Fibroblast of skin of abdomen (primary cell): Measurements from ENCODE around the gene DLGAP4.
A peak's percentile ranks its signal among the peaks of the same experiment; 100 is the strongest.

Source experiments
- DNase-seq: peaks from one replicate; pipeline ENCODE4 v3.0.0-alpha.2; 2013

DLGAP4 gene

DNA sequence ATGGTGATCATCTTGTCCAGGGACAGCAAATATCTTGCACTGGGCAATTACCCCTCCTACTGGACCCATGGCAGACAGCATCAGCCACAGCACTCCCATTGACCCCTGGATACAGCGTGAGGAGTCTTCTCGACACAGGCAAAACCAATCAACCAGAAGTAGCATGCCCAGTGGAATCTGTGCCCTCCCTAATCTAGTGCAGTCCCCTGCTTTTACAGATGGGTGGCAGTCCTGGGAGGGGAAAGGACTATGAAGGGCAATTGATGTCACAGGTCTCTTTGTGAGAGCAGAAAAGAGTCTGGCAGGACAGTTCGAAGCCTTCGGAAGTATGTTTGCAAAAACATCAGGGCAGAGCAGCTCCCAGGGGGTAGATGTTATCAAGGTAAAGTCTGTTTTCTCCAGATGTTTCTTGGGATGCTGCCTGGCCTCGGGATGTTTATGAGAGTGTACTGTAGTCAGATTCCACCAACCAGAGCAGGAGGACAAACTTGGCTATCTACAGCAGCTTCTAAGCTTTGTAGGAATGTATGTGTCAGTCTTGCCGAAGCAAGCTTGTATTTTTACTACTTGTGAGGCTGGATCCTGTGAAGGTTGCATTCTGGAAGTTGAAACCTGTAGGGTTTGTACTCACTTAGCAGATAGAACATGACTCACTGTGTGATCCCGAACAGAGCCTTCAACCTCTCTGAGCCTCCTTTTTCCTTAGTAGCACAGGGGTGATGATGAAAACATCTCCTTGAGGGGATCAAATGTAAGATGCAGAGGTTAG lies 172.2 kb downstream of the DLGAP4 start:
- DNase-seq: no peak

DNA sequence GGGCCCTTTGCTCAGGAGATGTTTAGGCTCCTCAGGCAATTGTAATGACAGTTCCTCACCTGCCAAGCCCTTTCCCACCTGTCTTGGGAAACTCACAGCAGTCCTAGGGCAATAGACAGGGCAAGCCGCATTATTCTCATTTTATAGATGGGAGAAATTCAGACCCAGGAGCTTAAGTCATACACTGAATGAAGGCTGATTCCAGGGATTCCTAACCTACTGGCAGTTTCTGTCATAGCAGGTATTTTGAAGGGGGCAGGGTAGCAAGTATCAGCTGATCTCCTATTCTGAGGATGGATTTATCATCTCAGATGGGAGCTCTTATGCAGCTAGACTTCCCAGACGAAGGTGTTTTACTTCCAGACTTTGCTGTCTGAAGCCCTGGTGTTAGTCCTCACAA lies 173.8 kb downstream of the DLGAP4 start:
- DNase-seq: no peak

DNA sequence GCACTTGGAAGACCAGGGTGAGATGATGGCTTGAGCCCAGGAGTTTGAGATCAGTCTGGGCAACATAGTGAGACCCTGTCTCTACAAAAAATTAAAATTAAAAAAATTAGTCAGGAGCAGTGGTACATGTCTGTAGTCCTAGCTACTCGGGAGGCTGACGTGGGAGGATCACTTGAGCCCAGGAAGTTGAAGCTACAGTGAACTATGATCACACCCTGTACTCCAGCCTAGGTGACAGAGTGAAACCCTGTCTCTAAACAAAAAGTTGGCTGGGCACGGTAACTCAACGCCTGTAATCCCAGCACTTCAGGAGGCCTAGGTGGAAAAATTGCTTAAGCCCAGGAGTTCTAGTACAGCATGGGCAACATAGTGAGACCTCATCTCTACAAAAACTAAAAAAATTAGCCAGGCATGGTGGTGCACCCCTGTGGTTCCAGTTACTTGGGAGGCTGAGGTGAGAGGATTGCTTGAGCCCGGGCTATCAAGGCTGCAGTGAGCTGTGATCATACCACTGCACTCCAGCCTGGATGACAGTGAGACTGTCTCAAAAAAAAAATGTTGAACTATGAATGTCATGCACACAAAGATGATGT lies 174.4 kb downstream of the DLGAP4 start:
- no peak for DNase-seq

DNA sequence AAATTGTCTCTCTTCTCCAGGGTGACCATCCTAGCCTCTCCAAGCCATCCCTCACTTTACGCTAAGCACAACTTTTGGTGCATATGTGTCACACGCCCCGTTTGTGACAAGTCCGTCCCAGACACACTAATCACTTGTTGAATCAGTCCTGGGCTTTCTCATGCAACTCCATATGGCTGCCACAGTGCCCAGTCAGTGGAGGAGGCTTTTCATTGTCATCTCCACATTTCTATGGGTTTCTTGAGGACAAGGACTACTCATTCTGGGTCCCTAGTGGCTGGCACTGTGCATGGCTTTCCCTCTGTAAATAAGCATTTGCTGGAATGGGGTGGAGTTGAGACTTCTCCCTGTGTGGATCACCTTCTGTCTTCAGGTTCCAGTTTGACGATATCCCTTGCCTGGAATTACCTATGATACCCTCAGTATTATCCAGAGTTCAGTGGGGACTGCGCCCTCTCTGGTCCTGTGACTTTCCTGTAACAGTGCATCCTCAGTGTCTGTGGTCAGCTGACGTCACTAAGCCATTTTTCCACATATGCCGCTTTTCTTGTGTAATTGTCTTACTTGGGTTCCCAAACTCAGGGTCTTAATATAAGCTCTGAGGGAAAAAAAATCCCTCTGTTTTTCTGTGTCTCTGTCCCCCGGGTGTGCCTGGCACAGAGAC lies 175.4 kb downstream of the DLGAP4 start:
- DNase-seq: no peak

DNA sequence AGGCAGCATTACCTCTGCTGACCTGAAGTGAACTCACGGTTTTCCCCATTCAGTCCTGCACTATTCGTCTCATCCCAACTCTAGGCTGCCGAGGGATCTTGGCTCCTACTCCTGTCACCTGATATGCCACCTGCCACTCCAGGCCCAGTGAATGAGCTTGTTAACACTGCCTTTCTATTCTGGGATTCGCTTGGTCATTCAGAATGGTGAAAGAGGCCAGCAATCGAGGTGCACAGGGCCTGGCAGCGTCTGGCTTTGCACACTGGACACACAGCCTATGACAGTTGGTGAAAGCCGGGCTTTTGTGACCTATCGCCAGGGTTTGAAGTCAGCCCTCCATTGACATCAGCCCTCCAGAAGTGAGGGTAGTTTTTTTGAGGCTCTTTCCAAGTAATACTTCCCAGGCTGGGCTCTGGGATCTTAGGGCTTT lies 175.9 kb downstream of the DLGAP4 start:
- no peak for DNase-seq

DNA sequence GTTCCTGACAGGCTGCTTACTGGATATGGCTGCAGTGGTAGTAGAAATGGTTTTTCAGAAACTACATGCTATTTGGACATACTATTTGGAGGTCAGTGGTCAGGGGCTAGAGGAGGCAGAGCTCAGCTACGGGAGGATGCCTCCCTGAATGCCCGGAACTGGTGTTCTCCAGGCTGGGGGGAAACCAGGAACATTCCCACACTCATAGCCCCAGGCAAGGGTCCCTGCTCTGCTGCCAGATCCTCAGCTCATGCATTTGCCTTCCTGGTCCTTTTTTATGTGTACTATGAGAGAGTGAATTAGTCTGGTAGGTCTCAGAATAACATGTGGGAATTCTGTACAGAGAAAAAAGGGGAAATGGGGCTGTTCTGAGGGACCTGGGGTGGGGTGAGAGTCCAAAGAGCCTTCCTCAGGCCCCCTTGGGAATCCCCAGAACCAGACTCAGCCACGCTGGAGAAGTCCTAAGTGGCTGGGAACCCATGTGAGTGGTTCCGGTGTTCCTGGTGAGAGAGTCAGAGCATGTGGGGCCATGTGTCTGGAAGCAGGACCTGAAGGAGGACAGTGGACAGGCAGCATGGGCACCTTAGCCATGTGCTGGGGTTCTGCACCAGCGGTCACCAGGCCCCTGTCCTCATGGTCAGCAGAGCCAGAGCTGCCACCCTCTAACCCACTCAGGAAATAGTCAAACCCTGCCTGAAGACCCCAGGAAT lies 177.2 kb downstream of the DLGAP4 start:
- no peak for DNase-seq

DNA sequence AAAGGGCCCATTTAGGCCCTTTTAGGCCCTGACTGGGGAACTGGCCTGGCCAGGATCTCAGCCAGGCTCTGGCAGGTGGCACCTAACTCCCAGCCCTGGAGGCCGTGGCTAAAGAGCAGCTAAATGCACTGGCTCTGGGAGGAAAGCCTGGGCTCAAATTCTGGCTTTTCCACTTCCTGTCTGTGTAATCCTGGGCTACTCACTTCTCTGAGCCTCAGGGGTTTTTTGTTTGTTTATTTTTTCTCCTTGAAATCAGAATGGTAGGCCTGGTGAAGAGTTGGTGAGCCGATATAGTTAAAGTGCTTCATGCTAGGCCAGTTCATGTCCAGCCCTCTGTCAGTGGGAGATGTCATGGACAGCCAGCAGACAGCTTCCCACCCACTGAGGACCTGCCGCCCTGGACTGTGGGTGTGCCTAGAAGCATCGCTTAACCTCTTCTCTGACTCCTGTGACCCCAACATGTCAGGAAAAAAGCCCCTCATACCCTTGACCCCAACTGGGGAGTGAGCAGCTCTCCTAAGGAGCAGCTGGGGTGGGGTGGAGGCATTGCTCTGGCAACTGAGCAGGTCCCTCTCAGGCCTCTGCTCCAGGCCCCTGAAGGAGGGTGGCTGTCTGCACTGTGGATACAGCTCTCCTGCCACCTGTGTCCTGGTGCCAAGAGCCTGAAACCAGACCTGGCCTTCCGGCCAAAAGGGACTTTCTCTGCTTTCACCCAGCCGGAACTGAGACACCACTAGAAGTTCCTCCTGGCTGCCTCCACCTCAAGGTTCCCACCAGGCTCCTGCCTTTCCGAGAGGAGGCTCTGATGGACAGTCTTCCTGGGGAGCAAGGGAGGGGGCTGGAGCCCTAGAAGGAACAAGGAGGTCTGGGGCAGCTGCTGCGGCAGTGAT lies 178.0 kb downstream of the DLGAP4 start:
- DNase-seq: no peak

DNA sequence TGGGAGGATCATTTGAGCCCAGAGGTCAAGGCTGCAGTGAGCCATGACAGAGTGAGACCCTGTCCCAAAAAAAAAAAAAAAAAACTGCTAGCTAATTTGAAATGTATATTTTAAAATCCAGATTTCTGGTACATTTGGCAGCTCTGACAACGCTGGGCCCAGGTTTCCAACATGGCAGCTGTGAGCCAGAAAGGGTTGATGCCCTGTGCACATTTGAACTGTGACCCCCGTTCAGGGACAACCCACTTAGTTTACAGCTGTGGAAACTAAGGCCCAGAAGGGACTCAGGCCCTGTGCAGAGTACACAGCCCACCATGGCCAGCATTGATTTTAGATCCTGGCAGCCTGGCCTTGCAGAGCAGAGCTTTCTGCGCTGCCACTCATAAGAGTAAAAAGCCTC lies 179.1 kb downstream of the DLGAP4 start:
- no peak for DNase-seq

DNA sequence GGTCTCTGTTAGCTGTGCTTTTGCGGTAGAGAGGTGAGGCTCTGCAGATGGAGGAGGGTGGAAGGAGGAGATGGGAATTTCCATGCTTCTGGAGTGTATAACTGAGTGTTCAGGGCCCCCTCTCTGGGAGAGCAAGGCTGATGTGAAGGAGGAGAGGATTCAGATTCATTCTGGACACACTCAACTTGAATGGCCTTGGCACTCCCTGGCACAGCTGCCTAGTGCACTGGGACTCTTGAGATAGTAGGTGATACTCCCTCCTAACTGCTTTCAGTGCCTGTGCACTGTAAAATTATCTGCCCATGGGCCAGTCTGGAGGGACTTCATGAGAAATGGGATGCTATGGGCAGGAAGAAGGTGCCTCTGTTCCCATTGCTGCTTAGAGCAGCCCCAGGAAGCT lies 180.9 kb downstream of the DLGAP4 start:
- DNase-seq: no peak

DNA sequence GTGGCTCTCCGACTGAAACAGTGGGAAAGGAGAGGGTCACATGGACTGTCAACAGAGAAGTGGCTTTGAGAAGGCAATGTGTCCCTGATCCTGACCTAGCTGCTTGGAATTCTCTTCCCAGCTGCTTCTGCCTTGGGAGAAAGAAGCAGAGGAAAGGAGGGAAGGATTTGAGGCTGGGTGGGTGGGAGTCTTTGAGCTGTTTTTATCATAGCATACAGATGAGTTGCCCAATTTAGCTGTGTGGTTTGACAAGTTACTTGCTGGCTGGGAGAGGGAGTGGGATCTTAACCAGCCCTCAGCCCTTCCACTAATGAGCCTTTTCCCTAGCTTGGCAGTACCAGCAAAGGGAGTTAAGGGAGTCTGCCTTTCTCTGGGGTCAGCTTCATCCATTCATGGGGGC lies 184.1 kb downstream of the DLGAP4 start:
- DNase-seq: peak; percentile 32

DNA sequence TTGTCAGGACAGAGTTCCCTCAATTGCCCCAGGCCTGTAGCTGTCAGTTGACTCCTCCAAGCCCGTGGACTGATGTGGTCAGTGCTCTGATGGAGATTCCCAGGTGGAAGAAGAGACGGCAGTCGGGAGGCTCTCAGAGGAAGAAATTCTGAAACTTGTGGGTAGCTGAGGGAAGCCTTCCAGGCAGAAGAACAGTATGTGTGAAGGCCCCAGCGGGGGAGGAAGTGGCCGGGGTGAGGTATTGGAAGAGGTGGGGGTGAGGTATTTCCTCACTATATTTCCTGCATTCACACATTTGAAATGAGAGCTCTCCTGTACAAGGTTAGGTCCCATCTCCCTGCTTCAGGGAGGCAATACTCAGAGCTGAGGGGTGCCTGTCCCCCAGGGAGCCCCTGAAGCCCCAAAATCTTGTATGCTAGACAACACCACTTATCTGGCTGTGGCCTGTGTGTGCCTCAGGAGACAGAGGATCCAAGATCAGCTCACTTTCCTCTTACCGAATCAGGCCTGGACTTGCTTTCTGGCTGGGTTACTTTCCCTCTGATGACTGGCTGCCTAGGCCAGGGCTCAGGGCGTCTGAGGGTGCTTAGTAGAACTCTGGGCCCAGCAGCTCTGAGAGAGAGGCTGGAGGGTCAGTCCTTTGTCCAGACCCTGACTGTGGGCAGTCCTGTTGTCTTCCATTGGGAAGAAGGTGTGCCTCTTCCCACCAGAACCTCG lies 185.9 kb downstream of the DLGAP4 start:
- peak; percentile 33 for DNase-seq

DNA sequence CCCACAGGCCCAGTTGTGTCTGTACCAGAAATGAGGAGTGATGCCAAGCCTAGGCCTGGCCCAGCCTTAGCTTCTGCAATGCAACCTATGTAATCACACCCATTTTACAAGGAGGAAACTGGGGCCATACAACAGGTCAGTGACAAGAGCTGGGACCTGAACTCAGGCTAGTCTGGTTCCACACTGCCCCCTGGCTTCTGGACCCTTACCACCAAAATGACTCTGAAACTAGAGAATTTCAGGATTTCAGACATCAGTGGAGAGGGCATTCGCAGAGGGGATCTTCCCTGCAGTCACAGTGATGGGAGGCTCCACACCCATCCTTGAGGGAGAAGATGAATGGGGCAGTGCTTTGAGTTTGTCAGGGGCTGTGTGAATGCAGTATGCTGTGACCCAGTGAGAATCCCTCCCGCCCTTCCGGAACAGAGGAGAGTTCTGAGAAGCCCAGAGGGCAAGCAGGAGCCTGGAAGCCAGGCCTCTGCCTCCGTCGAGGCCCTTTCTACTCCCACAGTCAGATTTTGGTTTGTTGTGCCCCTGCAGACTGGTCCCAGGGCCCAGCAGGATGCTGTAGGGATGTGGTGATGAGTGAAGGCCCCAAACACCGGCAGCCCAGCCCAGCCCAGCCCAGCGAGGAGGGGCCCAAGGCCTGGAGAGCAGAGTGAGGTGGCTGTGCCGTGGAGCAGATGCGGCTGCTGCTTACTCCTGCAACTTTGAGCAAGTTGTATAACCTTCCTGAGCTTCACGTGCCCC lies 187.1 kb downstream of the DLGAP4 start:
- DNase-seq: no peak

DNA sequence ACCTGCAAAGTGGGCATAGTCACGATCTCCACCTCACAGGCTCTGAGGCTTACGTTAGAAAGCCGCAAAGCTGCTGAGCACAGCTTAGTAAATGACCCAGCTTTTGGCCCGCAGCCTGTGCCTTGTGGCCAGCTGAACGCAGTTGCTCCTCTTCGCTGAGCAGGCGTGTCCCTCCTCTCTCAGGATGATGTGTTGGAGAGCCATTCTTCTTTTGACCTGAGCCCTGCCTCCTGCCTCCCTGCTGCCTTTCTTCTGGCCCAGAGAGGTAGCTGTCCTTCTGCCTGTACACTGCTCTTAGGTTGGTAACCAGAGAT lies 187.6 kb downstream of the DLGAP4 start:
- DNase-seq: peak; percentile 49

DNA sequence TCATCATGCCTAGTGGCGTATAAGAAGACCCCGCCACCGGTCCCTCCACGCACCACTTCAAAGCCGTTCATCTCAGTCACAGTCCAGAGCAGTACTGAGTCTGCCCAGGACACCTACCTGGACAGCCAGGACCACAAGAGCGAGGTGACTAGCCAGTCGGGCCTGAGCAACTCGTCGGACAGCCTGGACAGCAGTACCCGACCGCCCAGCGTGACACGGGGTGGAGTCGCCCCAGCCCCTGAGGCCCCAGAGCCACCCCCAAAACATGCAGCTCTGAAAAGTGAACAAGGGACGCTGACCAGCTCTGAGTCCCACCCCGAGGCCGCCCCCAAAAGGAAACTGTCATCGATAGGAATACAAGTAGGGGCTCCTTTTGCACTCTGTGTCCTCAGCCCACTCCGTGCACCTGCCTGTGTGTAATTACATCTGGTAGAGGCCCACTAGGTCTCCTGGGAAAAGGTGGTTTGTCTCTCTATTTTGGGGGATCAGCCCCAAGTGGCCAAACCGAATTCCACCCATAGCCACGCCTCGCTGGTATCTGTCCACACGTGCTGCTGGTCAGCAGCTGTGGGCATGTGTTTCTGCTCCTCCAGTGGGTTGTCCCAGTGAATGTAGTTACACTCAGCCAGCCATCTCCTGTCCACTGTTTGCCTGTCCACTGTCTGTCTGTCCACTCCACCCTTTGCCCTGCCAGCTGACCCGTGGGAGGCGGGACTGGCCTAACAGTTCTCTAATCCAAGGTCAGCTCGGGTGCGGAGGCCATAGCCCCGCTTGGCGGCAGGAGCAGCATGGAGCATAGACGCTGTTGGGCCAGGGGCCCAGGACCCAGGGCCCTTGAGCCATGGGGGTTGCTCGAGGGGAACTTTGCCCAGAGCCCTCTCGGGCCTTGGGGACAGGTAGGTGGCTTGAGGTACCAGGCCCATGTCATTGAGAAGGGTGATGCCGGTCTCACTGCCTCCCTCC lies 190.8 kb downstream of the DLGAP4 start:
- no peak for DNase-seq

DNA sequence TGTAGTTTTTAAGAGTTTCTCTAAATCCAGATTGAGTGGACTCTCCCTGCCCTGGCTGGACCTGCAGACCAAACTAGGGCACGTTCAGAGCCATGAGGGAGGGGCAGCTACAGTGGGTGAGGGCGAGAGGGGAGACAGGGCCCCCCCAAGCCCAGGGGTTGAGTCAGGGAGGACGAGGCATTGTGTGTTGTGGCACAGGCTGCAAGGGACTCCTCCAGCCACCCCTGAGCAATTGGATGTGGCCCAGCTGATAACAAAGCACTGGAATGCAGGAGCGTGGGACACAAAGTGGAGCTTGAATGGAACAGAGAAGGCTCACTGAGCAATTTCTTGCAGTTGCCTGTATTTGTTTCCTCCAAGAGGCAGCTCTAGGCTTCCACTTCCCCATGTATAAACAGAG lies 191.7 kb downstream of the DLGAP4 start:
- no peak for DNase-seq

DNA sequence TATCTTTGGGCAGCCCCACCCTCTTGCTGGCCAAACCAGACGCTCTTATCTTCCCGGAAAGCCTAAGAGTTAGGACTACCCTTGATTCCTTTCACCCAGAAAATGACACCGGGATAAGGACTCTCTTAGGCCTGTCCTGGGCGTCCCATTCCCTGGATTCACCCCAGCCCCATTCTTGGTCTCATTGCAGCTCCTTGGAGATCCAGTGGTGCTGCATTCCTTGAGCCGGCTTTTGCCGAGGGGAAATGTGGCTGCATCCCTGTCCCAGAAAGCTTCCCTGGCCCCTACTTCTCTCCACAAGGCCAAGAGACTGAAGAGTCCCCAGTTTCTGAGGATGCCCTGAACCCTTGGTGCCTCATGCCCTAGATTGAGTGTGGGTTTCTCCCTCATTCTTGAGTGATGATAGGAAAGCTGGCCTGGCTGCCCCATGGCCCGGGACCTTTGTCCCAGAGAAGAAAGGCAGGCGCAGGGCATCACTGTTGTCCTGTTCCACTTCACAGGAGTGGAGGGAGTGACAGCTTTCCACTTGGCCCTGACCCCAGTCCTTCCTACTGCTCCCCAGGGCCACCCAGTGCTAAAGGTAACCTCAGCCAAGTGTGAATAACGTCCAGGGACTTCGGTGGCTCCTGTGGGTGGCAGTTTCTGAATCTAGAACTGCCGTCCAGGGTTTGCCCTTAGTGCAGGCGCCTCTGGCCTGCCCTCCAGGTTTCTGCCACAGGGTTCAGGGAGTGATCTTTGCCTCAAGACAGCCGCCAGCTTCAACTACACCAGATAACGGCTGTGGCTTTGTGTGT lies 192.4 kb downstream of the DLGAP4 start:
- DNase-seq: no peak

DNA sequence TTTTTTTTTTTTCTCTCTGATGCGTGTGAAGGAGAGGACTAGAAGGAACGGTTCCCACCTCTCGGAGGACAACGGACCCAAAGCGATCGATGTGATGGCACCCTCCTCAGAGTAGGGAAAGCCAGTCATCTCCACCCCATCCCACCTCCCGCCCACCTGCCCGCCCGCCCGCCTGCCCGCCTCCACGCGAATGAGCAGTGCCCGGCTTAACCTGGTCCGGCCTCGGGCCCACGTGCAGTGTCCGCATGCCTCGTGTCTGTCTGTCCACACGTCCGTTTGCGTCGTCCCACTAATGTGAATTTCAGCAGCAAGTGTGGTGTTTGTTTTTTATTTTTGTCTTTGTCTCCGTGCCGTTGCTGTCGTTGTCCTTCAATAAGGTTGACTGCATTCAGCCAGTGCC lies 193.1 kb downstream of the DLGAP4 start:
- no peak for DNase-seq

DNA sequence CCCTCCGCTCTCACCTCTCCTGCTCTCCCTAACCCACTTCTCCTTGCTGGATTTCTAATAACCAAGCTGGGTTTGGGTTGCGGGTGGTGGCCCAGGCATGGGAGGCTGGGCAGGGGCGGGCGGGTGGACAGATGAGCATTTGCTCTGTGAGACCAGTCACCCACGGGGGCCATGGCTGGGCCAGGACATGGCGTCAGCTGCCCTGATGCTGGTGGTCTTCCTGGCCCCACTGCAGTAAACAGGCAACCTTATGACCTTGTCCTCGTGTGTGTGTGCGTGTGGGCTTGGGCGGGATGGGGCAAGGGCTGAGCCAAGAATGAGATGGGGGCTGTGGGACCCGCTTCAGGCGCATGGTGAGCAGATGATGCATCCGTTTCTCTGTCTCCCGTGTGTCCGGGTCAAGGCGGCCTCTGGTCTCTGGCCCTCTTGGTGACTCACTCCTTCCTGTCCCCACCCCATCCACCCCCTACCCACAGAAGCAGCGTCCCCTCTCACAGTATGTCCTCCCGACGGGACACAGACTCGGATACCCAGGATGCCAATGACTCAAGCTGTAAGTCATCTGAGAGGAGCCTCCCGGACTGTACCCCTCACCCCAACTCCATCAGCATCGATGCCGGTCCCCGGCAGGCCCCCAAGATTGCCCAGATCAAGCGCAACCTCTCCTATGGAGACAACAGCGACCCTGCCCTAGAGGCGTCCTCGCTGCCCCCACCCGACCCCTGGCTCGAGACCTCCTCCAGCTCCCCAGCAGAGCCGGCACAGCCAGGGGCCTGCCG lies 193.8 kb downstream of the DLGAP4 start:
- peak; percentile 18 for DNase-seq
